GM12873 (cell line): ENCODE data around the gene CRISPLD2.

Source experiments
- TF ChIP-seq, protein P1 (sequence below): IDR thresholded peaks from 2 replicates; pipeline ENCODE4 v1.5.1; 2012; ENCODE audit warnings: low read depth, mild to moderate bottlenecking, moderate library complexity, low read length, control low read depth; ENCODE audit not compliant: insufficient read depth; ENCODE audit errors: missing control alignments

Gene CRISPLD2

DNA sequence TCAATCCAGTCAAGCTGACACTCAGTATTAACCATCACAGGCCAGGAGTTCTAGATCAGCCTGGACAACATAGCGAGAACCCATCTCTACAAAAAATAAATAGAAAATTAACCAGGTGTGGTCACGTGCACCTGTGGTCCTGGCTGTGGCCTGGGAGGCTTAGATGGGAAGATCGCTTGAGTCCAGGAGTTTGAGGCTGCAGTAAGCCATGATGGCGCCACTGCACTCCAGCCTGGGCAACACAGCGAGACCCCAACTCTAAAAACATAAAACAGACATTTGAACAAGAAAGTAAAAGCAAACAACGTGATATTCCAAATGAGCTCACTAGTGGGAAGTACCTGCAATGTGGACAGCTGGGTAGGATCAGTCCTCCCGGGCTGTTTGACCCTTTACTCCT lies 41.9 kb downstream of the CRISPLD2 start:
- TF ChIP-seq, protein P1, sequence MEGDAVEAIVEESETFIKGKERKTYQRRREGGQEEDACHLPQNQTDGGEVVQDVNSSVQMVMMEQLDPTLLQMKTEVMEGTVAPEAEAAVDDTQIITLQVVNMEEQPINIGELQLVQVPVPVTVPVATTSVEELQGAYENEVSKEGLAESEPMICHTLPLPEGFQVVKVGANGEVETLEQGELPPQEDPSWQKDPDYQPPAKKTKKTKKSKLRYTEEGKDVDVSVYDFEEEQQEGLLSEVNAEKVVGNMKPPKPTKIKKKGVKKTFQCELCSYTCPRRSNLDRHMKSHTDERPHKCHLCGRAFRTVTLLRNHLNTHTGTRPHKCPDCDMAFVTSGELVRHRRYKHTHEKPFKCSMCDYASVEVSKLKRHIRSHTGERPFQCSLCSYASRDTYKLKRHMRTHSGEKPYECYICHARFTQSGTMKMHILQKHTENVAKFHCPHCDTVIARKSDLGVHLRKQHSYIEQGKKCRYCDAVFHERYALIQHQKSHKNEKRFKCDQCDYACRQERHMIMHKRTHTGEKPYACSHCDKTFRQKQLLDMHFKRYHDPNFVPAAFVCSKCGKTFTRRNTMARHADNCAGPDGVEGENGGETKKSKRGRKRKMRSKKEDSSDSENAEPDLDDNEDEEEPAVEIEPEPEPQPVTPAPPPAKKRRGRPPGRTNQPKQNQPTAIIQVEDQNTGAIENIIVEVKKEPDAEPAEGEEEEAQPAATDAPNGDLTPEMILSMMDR, result no peak

DNA sequence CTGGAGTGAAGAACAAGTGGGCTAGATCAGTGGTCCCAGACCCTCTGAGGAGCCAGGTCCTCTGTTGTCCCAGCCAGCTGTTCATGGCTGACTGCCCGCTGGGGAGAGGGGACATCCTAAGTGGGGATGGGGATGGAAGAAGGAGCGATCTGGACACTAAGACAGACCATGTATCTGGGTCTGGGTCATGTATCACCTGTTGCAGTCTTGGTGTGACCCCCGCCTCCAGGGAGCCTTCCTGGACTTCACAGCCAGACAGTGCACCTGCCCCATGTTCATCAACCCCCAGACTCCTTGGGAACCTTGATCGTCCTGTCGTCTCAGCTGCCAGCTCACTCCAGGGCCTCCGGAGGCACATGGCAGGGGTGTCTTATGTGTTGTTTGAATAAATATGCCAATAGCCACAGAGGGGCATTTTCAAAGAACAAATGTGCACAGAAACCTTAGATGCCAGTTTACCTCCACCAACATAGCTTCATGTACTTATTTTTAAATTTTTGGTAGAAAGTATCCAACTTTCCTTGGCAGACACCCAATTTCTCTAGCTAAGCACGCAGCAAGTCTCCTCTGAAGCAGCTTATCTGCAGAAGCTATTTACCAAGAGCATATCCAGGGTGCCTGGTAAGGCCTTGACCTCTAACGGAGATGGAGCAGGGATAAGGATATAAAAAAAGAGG lies 43.2 kb downstream of the CRISPLD2 start:
- TF ChIP-seq, protein P1, result no peak

DNA sequence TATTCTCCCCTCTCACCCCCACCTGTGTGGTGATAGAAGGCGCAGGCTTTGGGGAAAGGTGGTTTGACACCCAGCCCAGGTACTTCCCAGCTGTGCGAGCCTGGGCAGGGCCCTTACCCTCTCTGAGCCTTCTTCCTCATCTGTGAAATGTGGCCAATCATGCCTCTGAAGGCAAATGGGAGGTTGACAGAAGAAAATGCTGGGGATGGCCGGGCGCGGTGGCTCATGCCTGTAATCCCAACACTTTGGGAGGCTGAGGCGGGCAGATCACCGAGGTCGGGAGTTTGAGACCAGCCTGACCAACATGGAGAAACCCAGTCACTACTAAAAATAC lies 43.7 kb downstream of the CRISPLD2 start:
- TF ChIP-seq, protein P1, result no peak

DNA sequence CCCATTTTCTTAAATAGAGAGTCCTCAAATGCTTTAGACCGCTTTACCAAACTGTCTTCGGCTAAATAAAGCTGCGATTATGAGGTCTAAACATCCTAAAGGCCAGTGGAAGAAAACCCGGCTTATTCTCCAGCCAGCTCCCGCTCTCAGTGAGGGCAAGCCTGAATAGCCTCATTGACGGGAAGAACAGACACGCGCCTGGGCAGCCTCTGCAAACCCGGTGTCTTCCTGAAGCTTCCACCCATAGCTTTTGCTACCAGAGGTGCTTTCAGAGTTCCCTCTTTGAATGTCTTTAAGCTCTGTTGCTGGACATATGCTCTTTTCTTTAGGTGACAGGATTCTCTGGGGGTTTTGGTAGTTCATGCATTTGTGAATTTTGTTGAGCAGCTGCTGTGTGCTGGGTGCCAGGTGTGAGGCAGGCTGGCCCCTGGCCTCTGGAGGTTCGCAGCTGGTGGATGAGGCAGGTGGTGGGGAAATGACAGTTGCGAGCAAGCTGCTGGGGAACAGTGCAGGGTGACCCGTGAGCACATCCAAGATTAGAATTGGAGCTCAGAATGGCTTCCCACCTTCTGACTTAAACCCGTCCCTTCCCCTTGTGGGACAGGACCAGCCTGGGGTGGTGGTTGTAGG lies 44.7 kb downstream of the CRISPLD2 start:
- TF ChIP-seq, protein P1, result no peak

DNA sequence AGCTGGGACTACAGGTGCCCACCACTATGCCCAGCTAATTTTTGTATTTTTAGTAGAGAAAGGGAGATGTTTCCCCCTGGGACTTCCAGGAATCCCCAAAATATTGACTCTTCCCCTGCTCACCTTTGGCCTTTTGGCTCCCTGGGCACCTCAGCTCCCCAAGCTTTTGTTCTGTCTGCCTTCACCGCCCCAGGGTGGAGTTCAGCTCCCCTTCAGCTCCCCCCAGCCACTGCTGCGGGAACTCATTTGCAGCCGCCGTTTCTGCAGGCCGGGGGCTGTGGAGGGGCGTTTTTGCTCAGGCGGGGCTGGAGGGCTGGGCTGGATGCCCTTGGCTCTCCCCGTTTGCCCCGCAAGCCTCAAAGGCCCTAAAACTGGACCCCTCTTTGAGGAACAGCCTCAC lies 47.9 kb downstream of the CRISPLD2 start:
- TF ChIP-seq, protein P1, result no peak

DNA sequence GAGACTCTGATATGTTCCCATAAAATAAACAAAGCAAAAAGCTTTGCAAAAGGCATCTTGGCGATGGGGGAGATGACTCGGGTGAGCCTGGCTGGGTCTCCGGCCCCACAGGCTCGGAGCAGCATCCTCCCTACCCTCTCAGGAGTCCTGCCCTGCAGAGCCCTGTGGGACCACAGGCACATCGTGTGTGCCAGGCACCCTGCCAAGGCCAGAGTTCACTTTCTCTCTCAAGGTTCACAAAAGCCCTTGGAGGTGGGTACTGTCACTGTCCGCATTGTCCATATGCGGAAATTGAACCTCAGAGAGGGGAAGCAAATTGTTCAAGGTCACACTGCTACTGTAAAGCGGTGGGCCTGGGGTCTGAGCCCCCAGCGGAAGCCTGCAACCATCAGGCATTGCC lies 48.5 kb downstream of the CRISPLD2 start:
- TF ChIP-seq, protein P1, result no peak

DNA sequence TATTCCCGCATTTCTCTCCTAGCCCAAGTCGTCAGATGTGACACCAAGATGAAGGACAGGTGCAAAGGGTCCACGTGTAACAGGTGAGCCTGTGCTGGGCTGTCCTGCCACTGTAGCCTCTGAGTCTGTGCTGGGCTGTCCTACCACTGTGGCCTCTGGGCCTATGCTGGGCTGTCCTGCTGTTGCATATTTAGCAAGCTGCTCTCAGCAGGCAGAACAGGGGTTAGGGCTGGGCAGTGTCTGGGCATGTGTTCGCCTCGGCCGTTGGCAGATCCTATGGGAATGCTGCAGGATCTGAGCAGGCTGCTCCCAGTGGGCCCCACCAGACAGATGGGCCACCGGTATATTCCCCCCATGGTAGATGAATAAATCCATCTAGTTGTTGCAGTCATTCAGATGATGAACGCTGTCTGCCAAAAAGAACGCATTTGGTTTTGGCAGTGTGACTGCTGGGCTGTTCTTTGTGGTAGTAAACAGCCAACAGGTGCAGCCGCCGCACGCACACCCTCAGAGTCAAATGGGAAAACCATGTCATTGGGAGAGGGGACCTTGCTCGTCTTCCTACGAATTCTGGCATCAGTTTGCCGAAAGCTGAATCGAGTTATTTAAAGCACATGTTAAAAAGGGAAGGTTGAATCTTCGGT lies 49.2 kb downstream of the CRISPLD2 start:
- TF ChIP-seq, protein P1, result no peak
